HFFc6 (cell line): ENCODE data around the gene MAGIX. TPM values are rescaled to one million over a fixed set of nuclear protein-coding genes. Genes with fewer than 3 reads are reported as not detected.

Experiments used
- DNase-seq: peaks from one replicate; pipeline ENCODE4 v3.0.0-alpha.2; 2018
- H3K27ac Mint-ChIP-seq: 2 replicates; pipeline ENCODE4 v1.8.0; 2020; ENCODE audit warnings: mild to moderate bottlenecking, mixed read lengths
- H3K27me3 Mint-ChIP-seq: 2 replicates; pipeline ENCODE4 v1.8.0; 2021; ENCODE audit warnings: mild to moderate bottlenecking, moderate library complexity, mixed read lengths; ENCODE audit not compliant: insufficient read depth
- H3K36me3 Mint-ChIP-seq: 2 replicates; pipeline ENCODE4 v1.8.0; 2021; ENCODE audit warnings: low read depth, mixed read lengths
- H3K4me1 Mint-ChIP-seq: 2 replicates; pipeline ENCODE4 v1.8.0; 2020; ENCODE audit warnings: low read depth, mixed read lengths
- H3K4me3 Mint-ChIP-seq: 2 replicates; pipeline ENCODE4 v1.8.0; 2020; ENCODE audit warnings: mild to moderate bottlenecking, moderate library complexity, mixed read lengths
- H3K9me3 Mint-ChIP-seq: 2 replicates; pipeline ENCODE4 v1.8.0; 2020; ENCODE audit warnings: mild to moderate bottlenecking, mixed read lengths
- CTCF ChIP-seq: fragments of 200-600 bp; sonication (generic); IDR thresholded peaks from 2 replicates; pipeline ENCODE4 v1.5.0; 2021; ENCODE audit warnings: antibody characterized with exemption, mild to moderate bottlenecking
- total RNA-seq, 6 experiments: library from RNA; stranded (reverse); fragmentation: NEBNext Ultra II Directional; extraction: Animal tissue kit (Norgen Biotek cat#: 25700); gene quantifications; 2 replicates in 1 of 6; 3 replicates in 5 of 6; pipeline ENCODE4 v1.2.3, GENCODE V29; 2021

Gene MAGIX
- total RNA-seq, 6 experiments from 2014 or later = 0.94 to 1.9 (median 1.1) TPM

DNA sequence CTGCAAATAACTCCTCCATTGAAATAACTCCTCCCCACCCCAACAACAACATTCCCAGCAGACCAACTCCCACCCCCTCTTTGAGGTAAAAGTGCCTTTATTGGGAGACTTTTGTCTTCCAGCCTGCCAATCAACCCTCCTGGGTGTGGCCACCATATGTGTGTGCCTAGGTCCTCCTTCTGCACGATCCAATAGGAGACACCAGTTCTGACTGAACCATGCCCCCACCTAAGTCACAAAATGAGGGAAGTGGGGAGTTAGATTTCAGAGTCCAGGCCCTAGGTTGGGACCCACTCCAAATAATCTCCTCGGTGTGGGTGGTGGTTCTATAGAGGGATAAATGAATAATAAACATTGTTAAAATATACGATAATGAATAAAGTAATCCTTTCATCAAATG lies 12.2 kb downstream of the MAGIX start:
- no peaks in the 10 kb centered on the region for H3K9me3 Mint-ChIP-seq
- TF ChIP-seq CTCF = no peak
- peaks cover 18% of the 10 kb centered on the region for H3K36me3 Mint-ChIP-seq
- H3K4me1 Mint-ChIP-seq = peaks cover 9% of the 10 kb centered on the region
- H3K4me3 Mint-ChIP-seq = peak overlapping the region; percentile 5; the same call in 1 of the 2 replicates
- peaks cover 2% of the 10 kb centered on the region; the same call in 1 of the 2 replicates for H3K27me3 Mint-ChIP-seq
- DNase-seq = no peak
- no peak overlapping the region for H3K27ac Mint-ChIP-seq

DNA sequence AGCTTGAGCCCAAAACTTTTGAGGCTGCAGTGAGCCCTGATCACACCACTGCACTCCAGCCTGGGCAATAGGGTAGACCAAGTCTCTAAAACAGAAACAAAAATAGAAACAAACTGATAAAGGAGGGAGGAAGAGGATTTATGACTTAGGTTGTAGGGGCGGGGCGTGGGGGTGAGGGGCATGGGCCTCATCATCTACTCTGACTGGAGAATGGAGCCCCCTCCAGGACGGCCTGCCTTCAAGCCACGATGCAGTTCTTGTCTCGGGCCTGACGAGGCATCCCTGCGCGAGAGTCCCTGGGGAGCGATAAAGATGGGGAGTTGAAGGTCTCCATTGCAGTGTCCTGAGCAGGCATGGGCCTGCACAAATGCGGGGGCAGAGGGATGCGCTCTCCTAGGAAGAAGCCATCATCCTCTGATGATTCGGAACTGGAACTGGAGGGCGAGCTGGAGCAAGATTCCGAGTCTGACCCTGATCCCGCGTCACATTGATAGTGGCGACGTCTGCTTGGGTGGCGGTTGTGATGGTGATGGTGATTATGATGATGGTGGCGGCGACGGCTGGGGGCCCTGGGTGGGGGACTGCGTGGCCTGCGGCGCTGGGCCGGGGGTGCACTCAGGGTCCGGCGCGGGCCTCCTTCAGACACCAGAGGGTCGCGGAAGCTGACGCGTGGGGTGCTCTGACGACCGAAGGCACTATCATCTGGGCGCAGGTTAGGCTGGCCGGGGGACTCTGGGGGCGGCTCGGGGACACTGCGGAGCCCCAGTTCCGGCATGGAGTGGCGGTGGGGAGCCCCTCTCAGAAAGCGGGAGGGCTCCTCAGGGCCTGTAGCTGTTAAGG lies 13.1 kb downstream of the MAGIX start:
- Mint-ChIP-seq H3K4me1 (peaks cover 9% of the 10 kb centered on the region), H3K9me3 (no peaks in the 10 kb centered on the region), H3K27me3 (peaks cover 2% of the 10 kb centered on the region; the same call in 1 of the 2 replicates), H3K36me3 (peaks cover 22% of the 10 kb centered on the region), H3K4me3 (no peak overlapping the region), H3K27ac (no peak overlapping the region)
- no peak for TF ChIP-seq CTCF
- DNase-seq = no peak

DNA sequence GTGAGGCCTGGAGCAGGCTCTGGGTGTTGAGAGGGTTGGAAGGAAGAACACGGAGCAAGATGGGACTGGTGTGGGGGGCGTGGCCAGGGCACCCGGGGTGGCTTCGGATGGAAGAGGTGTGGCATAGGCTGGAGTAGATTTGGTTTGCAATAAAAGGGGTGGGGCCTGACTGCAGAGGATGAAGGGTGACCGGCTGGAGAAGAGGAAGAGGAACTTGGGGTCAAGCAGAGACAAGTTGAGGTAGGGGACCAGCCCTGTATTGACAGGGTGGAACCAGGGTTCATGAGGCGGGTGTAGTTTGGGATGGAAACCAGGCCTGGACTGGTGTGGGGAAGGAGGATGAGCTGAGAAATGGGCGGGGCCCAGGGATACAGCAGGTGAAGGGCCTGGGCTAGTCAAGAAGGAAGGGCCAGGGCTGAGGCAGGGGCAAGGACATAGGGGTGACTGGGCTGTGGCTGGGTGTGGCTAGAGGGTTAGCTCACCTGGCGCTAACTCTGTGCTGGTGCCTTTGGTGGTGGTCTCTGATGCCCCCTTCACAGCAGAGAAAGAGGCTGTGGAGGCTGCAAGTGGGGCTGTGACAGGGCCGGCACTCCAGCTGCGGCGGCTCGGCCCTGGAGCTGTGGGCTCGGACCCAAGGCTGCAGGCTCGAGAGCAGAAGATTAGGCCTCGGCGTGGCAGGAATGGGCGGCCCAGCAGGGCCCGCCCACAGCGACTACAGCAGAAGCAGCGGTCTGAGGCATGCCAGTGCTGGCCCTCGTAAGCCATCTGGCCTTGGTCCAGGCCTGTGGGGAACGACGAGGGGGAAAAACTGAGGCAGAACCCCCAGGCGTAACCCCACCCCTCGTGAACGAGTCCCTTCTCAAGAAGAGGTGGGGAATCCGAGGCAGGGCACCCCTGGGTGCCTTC lies 14.1 kb downstream of the MAGIX start:
- Mint-ChIP-seq H3K9me3 (no peaks in the 10 kb centered on the region), H3K36me3 (peaks cover 22% of the 10 kb centered on the region), H3K27me3 (peaks cover 2% of the 10 kb centered on the region; the same call in 1 of the 2 replicates), H3K27ac (no peak overlapping the region), H3K4me1 (peaks cover 9% of the 10 kb centered on the region), H3K4me3 (no peak overlapping the region)
- no peak for TF ChIP-seq CTCF
- no peak for DNase-seq

- no peak for DNase-seq
- Mint-ChIP-seq H3K27me3 (peaks cover 2% of the 10 kb centered on the region; the same call in 1 of the 2 replicates), H3K9me3 (no peaks in the 10 kb centered on the region), H3K36me3 (peaks cover 25% of the 10 kb centered on the region), H3K4me3 (no peak overlapping the region), H3K27ac (no peak overlapping the region; the same call in 1 of the 2 replicates), H3K4me1 (peaks cover 9% of the 10 kb centered on the region)
- TF ChIP-seq CTCF = no peak; the same call in 1 of the 2 replicates
Measured at GRCh38 chrX:49177338-49177833, 14.8 kb downstream of the MAGIX start.

DNA sequence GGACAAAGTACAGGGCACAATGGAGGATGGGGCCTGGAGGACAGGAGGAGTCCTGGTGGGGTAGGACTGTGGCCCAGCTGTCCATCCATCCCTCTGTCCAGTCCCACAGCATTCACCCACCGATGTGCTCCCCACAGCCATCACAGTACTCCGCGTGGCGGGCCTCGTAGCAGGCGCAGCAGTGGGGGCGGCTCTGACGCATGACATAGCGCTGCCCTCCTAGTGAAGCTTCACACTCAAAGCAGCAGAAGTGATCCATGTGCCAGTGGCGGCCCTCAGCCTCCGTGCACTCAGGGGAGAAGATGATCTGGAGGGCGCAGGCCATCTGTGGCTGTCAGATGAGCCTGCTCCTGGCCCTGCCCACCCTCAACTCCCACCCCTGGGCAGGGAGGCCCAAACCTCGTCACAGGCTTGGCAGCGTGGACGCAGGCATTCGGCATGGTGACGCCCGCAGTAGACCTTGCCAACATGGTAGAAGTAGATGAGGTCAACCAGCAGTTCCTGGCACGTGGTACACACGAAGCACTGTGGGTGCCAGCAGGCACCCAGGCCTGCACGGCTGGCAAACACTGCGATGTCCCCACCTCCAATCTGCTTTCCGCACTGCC lies 15.4 kb downstream of the MAGIX start:
- no peak for DNase-seq

More for the DNA sequence above, 15.4 kb downstream of the MAGIX start:
- no peak overlapping the region for H3K4me3 Mint-ChIP-seq
- peaks cover 29% of the 10 kb centered on the region for H3K36me3 Mint-ChIP-seq
- no peak overlapping the region; the same call in 1 of the 2 replicates for H3K27ac Mint-ChIP-seq
- no peak for TF ChIP-seq CTCF
- peaks cover under 1% of the 10 kb centered on the region; the same call in 1 of the 2 replicates for H3K27me3 Mint-ChIP-seq
- H3K4me1 Mint-ChIP-seq = peaks cover 4% of the 10 kb centered on the region
- no peaks in the 10 kb centered on the region for H3K9me3 Mint-ChIP-seq
